Measurements from ENCODE around the gene NUDT16L1.
"Not testable (repeated sequence)": the region's sequence is repeated elsewhere in the genome, so short reads cannot be mapped to it uniquely, and the experiment has no call there.

The NUDT16L1 gene

GRCh38 chr16:4718466-4718865 lies 25.1 kb downstream of the NUDT16L1 start:
- DNase-seq (ENCODE audit: low read depth in 2 of 2): no peak

- DNase-seq (ENCODE audit: low read depth in 2 of 2): no peak
Measured at GRCh38 chr16:4723071-4723767, 29.9 kb downstream of the NUDT16L1 start.

- no peak for DNase-seq (ENCODE audit: low read depth in 2 of 2)
Measured at GRCh38 chr16:4724661-4725270, 31.4 kb downstream of the NUDT16L1 start.

- no peak for DNase-seq (ENCODE audit: low read depth in 2 of 2)
Measured at GRCh38 chr16:4726616-4727015, 33.3 kb downstream of the NUDT16L1 start.

- DNase-seq (ENCODE audit: low read depth in 2 of 2): no peak
Measured at GRCh38 chr16:4728676-4729075, 35.3 kb downstream of the NUDT16L1 start.

- no peak for DNase-seq (ENCODE audit: low read depth in 2 of 2)
Measured at GRCh38 chr16:4729876-4730275, 36.5 kb downstream of the NUDT16L1 start.

GRCh38 chr16:4733211-4733742 lies 39.9 kb downstream of the NUDT16L1 start:
- no peak for DNase-seq (ENCODE audit: low read depth in 2 of 2)

GRCh38 chr16:4733747-4734062 lies 40.3 kb downstream of the NUDT16L1 start:
- DNase-seq (ENCODE audit: low read depth in 2 of 2): no peak

- DNase-seq (ENCODE audit: low read depth in 2 of 2): peak; percentile 51 to 71
Measured at GRCh38 chr16:4734063-4734729, 40.8 kb downstream of the NUDT16L1 start, which contains the start of the genes ANKS3 and DNAAF8. ANKS3 (minus strand) TSS chr16:4734271; CDS start chr16:4730149, 4,122 bp downstream. DNAAF8 (plus strand) TSS chr16:4734537; CDS start chr16:4736515, 1,978 bp downstream.

- peak; percentile 87 for DNase-seq (ENCODE audit: low read depth in 2 of 2)
Measured at GRCh38 chr16:4734730-4735535, 41.6 kb downstream of the NUDT16L1 start.

- no peak for DNase-seq (ENCODE audit: low read depth in 2 of 2)
Measured at GRCh38 chr16:4736546-4736945, 43.2 kb downstream of the NUDT16L1 start.

GRCh38 chr16:4737545-4737944 lies 44.2 kb downstream of the NUDT16L1 start:
- DNase-seq (ENCODE audit: low read depth in 2 of 2): no peak

GRCh38 chr16:4738370-4738769 lies 45.0 kb downstream of the NUDT16L1 start:
- not testable (repeated sequence) for DNase-seq (ENCODE audit: low read depth in 2 of 2)

- no peak for DNase-seq (ENCODE audit: low read depth in 2 of 2)
Measured at GRCh38 chr16:4743226-4743878, 50.0 kb downstream of the NUDT16L1 start.

GRCh38 chr16:4744555-4745273 lies 51.4 kb downstream of the NUDT16L1 start:
- DNase-seq (ENCODE audit: low read depth in 2 of 2): no peak

- no peak for DNase-seq (ENCODE audit: low read depth in 2 of 2)
Measured at GRCh38 chr16:4745274-4745569, 51.9 kb downstream of the NUDT16L1 start.

Measured in stimulated activated CD8-positive, alpha-beta memory T cell treated with anti-CD3 and anti-CD28 coated beads, Interleukin-15, amount 100 ng/mL, for 4 hours (primary cell).